ENCODE measurements around the gene VPS13C.
"Not testable (repeated sequence)": the region's sequence is repeated elsewhere in the genome, so short reads cannot be mapped to it uniquely, and the experiment has no call there.

Gene VPS13C

GRCh38 chr15:62053439-62054085 lies 6.7 kb downstream of the VPS13C start:
- Histone ChIP-seq H3K36me3 (ENCODE audit: insufficient read depth, low read depth, low read length) (no peaks in the 10 kb centered on the region), H3K9me3 (ENCODE audit: insufficient read depth, low read depth, low read length) (no peaks in the 10 kb centered on the region), H3K4me3 (ENCODE audit: low read length) (no peak overlapping the region), H3K27me3 (ENCODE audit: insufficient read depth, low read length) (no peaks in the 10 kb centered on the region), H3K27ac (ENCODE audit: low read length) (no peak overlapping the region), H3K9ac (ENCODE audit: low read depth, low read length) (no peak overlapping the region), H3K4me1 (ENCODE audit: insufficient read depth, low read length) (no peaks in the 10 kb centered on the region)

GRCh38 chr15:62052713-62053112 lies 7.5 kb downstream of the VPS13C start:
- Histone ChIP-seq H3K27ac (ENCODE audit: low read length) (no peak overlapping the region), H3K9me3 (ENCODE audit: insufficient read depth, low read depth, low read length) (no peaks in the 10 kb centered on the region), H3K4me3 (ENCODE audit: low read length) (no peak overlapping the region), H3K4me1 (ENCODE audit: insufficient read depth, low read length) (no peaks in the 10 kb centered on the region), H3K27me3 (ENCODE audit: insufficient read depth, low read length) (no peaks in the 10 kb centered on the region), H3K36me3 (ENCODE audit: insufficient read depth, low read depth, low read length) (no peaks in the 10 kb centered on the region), H3K9ac (ENCODE audit: low read depth, low read length) (no peak overlapping the region)

- Histone ChIP-seq H3K9ac (ENCODE audit: low read depth, low read length) (no peak overlapping the region), H3K9me3 (ENCODE audit: insufficient read depth, low read depth, low read length) (no peaks in the 10 kb centered on the region), H3K4me3 (ENCODE audit: low read length) (no peak overlapping the region), H3K27me3 (ENCODE audit: insufficient read depth, low read length) (no peaks in the 10 kb centered on the region), H3K4me1 (ENCODE audit: insufficient read depth, low read length) (no peaks in the 10 kb centered on the region), H3K36me3 (ENCODE audit: insufficient read depth, low read depth, low read length) (no peaks in the 10 kb centered on the region), H3K27ac (ENCODE audit: low read length) (no peak overlapping the region)
Measured at GRCh38 chr15:62051166-62051565, 9.1 kb downstream of the VPS13C start.

- Histone ChIP-seq H3K4me1 (ENCODE audit: insufficient read depth, low read length) (no peaks in the 10 kb centered on the region), H3K36me3 (ENCODE audit: insufficient read depth, low read depth, low read length) (no peaks in the 10 kb centered on the region), H3K27ac (ENCODE audit: low read length) (no peak overlapping the region), H3K9me3 (ENCODE audit: insufficient read depth, low read depth, low read length) (no peaks in the 10 kb centered on the region), H3K9ac (ENCODE audit: low read depth, low read length) (no peak overlapping the region), H3K27me3 (ENCODE audit: insufficient read depth, low read length) (no peaks in the 10 kb centered on the region), H3K4me3 (ENCODE audit: low read length) (no peak overlapping the region)
Measured at GRCh38 chr15:62050115-62050514, 10.1 kb downstream of the VPS13C start.

- H3K36me3 ChIP-seq (ENCODE audit: insufficient read depth, low read depth, low read length); H3K9me3 ChIP-seq (ENCODE audit: insufficient read depth, low read depth, low read length); H3K4me3 ChIP-seq (ENCODE audit: low read length); H3K9ac ChIP-seq (ENCODE audit: low read depth, low read length); H3K27me3 ChIP-seq (ENCODE audit: insufficient read depth, low read length); H3K4me1 ChIP-seq (ENCODE audit: insufficient read depth, low read length); H3K27ac ChIP-seq (ENCODE audit: low read length): not testable (repeated sequence)
Measured at GRCh38 chr15:62048254-62048653, 12.0 kb downstream of the VPS13C start.

- Histone ChIP-seq H3K27me3 (ENCODE audit: insufficient read depth, low read length) (no peaks in the 10 kb centered on the region), H3K4me3 (ENCODE audit: low read length) (no peak overlapping the region), H3K9me3 (ENCODE audit: insufficient read depth, low read depth, low read length) (no peaks in the 10 kb centered on the region), H3K36me3 (ENCODE audit: insufficient read depth, low read depth, low read length) (no peaks in the 10 kb centered on the region), H3K4me1 (ENCODE audit: insufficient read depth, low read length) (no peaks in the 10 kb centered on the region), H3K27ac (ENCODE audit: low read length) (no peak overlapping the region), H3K9ac (ENCODE audit: low read depth, low read length) (no peak overlapping the region)
Measured at GRCh38 chr15:62047282-62047827, 12.9 kb downstream of the VPS13C start.

GRCh38 chr15:62046078-62046743 lies 14.0 kb downstream of the VPS13C start:
- no peak overlapping the region for H3K9ac ChIP-seq (ENCODE audit: low read depth, low read length)
- no peaks in the 10 kb centered on the region for H3K4me1 ChIP-seq (ENCODE audit: insufficient read depth, low read length)
- no peaks in the 10 kb centered on the region for H3K36me3 ChIP-seq (ENCODE audit: insufficient read depth, low read depth, low read length)
- H3K27ac ChIP-seq (ENCODE audit: low read length), result no peak overlapping the region
- no peak overlapping the region for H3K4me3 ChIP-seq (ENCODE audit: low read length)
- no peaks in the 10 kb centered on the region for H3K9me3 ChIP-seq (ENCODE audit: insufficient read depth, low read depth, low read length)
- H3K27me3 ChIP-seq (ENCODE audit: insufficient read depth, low read length), result no peaks in the 10 kb centered on the region

- H3K4me1 ChIP-seq (ENCODE audit: insufficient read depth, low read length), result no peaks in the 10 kb centered on the region
- no peaks in the 10 kb centered on the region for H3K36me3 ChIP-seq (ENCODE audit: insufficient read depth, low read depth, low read length)
- H3K9me3 ChIP-seq (ENCODE audit: insufficient read depth, low read depth, low read length), result no peaks in the 10 kb centered on the region
- no peak overlapping the region for H3K9ac ChIP-seq (ENCODE audit: low read depth, low read length)
- no peaks in the 10 kb centered on the region for H3K27me3 ChIP-seq (ENCODE audit: insufficient read depth, low read length)
- no peak overlapping the region for H3K27ac ChIP-seq (ENCODE audit: low read length)
- no peak overlapping the region for H3K4me3 ChIP-seq (ENCODE audit: low read length)
Measured at GRCh38 chr15:62035256-62035924, 24.9 kb downstream of the VPS13C start.

GRCh38 chr15:62027916-62028315 lies 32.3 kb downstream of the VPS13C start:
- no peak overlapping the region for H3K9ac ChIP-seq (ENCODE audit: low read depth, low read length)
- no peak overlapping the region for H3K4me3 ChIP-seq (ENCODE audit: low read length)
- H3K27me3 ChIP-seq (ENCODE audit: insufficient read depth, low read length), result no peaks in the 10 kb centered on the region
- H3K9me3 ChIP-seq (ENCODE audit: insufficient read depth, low read depth, low read length), result no peaks in the 10 kb centered on the region
- H3K4me1 ChIP-seq (ENCODE audit: insufficient read depth, low read length), result no peaks in the 10 kb centered on the region
- H3K27ac ChIP-seq (ENCODE audit: low read length), result no peak overlapping the region
- no peaks in the 10 kb centered on the region for H3K36me3 ChIP-seq (ENCODE audit: insufficient read depth, low read depth, low read length)

GRCh38 chr15:62027263-62027565 lies 33.0 kb downstream of the VPS13C start:
- Histone ChIP-seq H3K4me1 (ENCODE audit: insufficient read depth, low read length) (no peaks in the 10 kb centered on the region), H3K27me3 (ENCODE audit: insufficient read depth, low read length) (no peaks in the 10 kb centered on the region), H3K27ac (ENCODE audit: low read length) (no peak overlapping the region), H3K36me3 (ENCODE audit: insufficient read depth, low read depth, low read length) (no peaks in the 10 kb centered on the region), H3K9ac (ENCODE audit: low read depth, low read length) (no peak overlapping the region), H3K9me3 (ENCODE audit: insufficient read depth, low read depth, low read length) (no peaks in the 10 kb centered on the region), H3K4me3 (ENCODE audit: low read length) (no peak overlapping the region)

GRCh38 chr15:62026487-62027262 lies 33.6 kb downstream of the VPS13C start:
- Histone ChIP-seq H3K36me3 (ENCODE audit: insufficient read depth, low read depth, low read length) (no peaks in the 10 kb centered on the region), H3K9me3 (ENCODE audit: insufficient read depth, low read depth, low read length) (no peaks in the 10 kb centered on the region), H3K9ac (ENCODE audit: low read depth, low read length) (no peak overlapping the region), H3K4me3 (ENCODE audit: low read length) (no peak overlapping the region), H3K27ac (ENCODE audit: low read length) (no peak overlapping the region), H3K4me1 (ENCODE audit: insufficient read depth, low read length) (no peaks in the 10 kb centered on the region), H3K27me3 (ENCODE audit: insufficient read depth, low read length) (no peaks in the 10 kb centered on the region)
